HEK293T (cell line): Measurements from ENCODE around the gene HIVEP3.

Source experiments
- BHLHE40 ChIP-seq: fragments of 450-650 bp; IDR thresholded peaks from 2 replicates; pipeline ENCODE4 v1.6.1; 2016; ENCODE audit warnings: mild to moderate bottlenecking, moderate library complexity, borderline replicate concordance
- FOXM1 ChIP-seq: fragments of 450-650 bp; IDR thresholded peaks from 2 replicates; pipeline ENCODE4 v1.6.1; 2017; ENCODE audit warnings: mild to moderate bottlenecking, borderline replicate concordance
- HDGF ChIP-seq: fragments of 450-650 bp; IDR thresholded peaks from 2 replicates; pipeline ENCODE4 v1.6.1; 2017; ENCODE audit warnings: antibody characterized with exemption, borderline replicate concordance
- SP1 ChIP-seq: fragments of 450-650 bp; IDR thresholded peaks from 2 replicates; pipeline ENCODE4 v1.6.1; 2017
- SUZ12 ChIP-seq: fragments of 450-650 bp; IDR thresholded peaks from 2 replicates; pipeline ENCODE4 v1.6.1; 2016; ENCODE audit warnings: mild to moderate bottlenecking

GRCh38 chr1:41483960-41484401 lies 434.7 kb downstream of the HIVEP3 start:
- TF ChIP-seq HDGF (no peak), FOXM1 (no peak), SUZ12 (no peak), SP1 (no peak), BHLHE40 (no peak)
